CD4-positive, CD25-positive, alpha-beta regulatory T cell (primary cell): Measurements from ENCODE around the gene ACSL1. TPM values are rescaled to one million over a fixed set of nuclear protein-coding genes. Genes with fewer than 3 reads are reported as not detected.

Experiments
- ATAC-seq, 2 donors: fragments of 150-1000 bp; cut with Tn5 transposase; one replicate each; pipeline ENCODE4 v1.10.0; 2021; ENCODE audit warnings: low read depth in 2 of 2, moderate number of reproducible peaks in 2 of 2, moderate library complexity in 1 of 2
- DNase-seq, 3 donors: peaks; one replicate each; pipeline versions ENCODE4 v3.0.0 to v3.0.0-alpha.2; 2012 to 2022; ENCODE audit warnings: mixed read lengths in 1 of 3
- H3K27ac ChIP-seq: one replicate; pipeline ENCODE4 v1.7.0; 2013; ENCODE audit warnings: mild to moderate bottlenecking, low read length; ENCODE audit not compliant: insufficient read depth, poor library complexity, severe bottlenecking
- H3K27me3 ChIP-seq: one replicate; pipeline ENCODE4 v1.7.0; 2013; ENCODE audit warnings: low read length; ENCODE audit not compliant: control insufficient read depth, insufficient read depth
- H3K36me3 ChIP-seq: one replicate; pipeline ENCODE4 v1.7.0; 2013; ENCODE audit warnings: mild to moderate bottlenecking, low read length, moderate library complexity; ENCODE audit not compliant: control insufficient read depth, insufficient read depth
- H3K4me1 ChIP-seq: 2 replicates; pipeline ENCODE4 v1.7.0; 2013; ENCODE audit warnings: mild to moderate bottlenecking, low read length; ENCODE audit not compliant: insufficient read depth, control insufficient read depth, poor library complexity, severe bottlenecking
- H3K4me3 ChIP-seq: one replicate; pipeline ENCODE4 v1.7.0; 2013; ENCODE audit warnings: low read depth, mild to moderate bottlenecking, low read length, moderate library complexity
- H3K9me3 ChIP-seq, 2 experiments: 1 replicate in 1 of 2; 2 replicates in 1 of 2; pipeline ENCODE4 v1.7.0; 2013; ENCODE audit warnings: low read length in 2 of 2, mild to moderate bottlenecking in 1 of 2, moderate library complexity in 1 of 2; ENCODE audit not compliant: control insufficient read depth in 2 of 2
- H3K27ac Mint-ChIP-seq, 3 donors: one replicate each; pipeline ENCODE4 v1.8.0; 2020 to 2022; ENCODE audit warnings: mild to moderate bottlenecking in 3 of 3, mixed read lengths in 3 of 3, moderate library complexity in 2 of 3
- H3K27me3 Mint-ChIP-seq: one replicate; pipeline ENCODE4 v1.8.0; 2022; ENCODE audit warnings: mild to moderate bottlenecking, mixed read lengths
- H3K36me3 Mint-ChIP-seq: one replicate; pipeline ENCODE4 v1.8.0; 2020; ENCODE audit warnings: mixed read lengths
- H3K4me1 Mint-ChIP-seq, 4 donors: one replicate each; pipeline ENCODE4 v1.8.0; 2020 to 2022; ENCODE audit warnings: mixed read lengths in 4 of 4, mild to moderate bottlenecking in 1 of 4
- H3K4me3 Mint-ChIP-seq, 4 donors: one replicate each; pipeline ENCODE4 v1.8.0; 2020 to 2022; ENCODE audit warnings: mild to moderate bottlenecking in 4 of 4, mixed read lengths in 4 of 4, moderate library complexity in 3 of 4
- H3K9me3 Mint-ChIP-seq, 7 donors: one replicate each; pipeline ENCODE4 v1.8.0; 2020 to 2022; ENCODE audit warnings: mixed read lengths in 7 of 7, mild to moderate bottlenecking in 3 of 7, moderate library complexity in 2 of 7
- polyA plus RNA-seq, 4 donors: library from polyadenylated mRNA; unstranded; fragments of 300-500 nt; fragmentation: Illumina TruSeq; gene quantifications; one replicate each; pipeline ENCODE4 v1.2.3, GENCODE V29; 2021
- total RNA-seq: library from RNA; stranded (reverse); gene quantifications from one replicate; pipeline ENCODE4 v1.2.3, GENCODE V29; 2022

ACSL1 gene
- total and polyA plus RNA-seq, 5 donors from 2014 or later = 6.8 to 21.0 (median 9.4) TPM

DNA sequence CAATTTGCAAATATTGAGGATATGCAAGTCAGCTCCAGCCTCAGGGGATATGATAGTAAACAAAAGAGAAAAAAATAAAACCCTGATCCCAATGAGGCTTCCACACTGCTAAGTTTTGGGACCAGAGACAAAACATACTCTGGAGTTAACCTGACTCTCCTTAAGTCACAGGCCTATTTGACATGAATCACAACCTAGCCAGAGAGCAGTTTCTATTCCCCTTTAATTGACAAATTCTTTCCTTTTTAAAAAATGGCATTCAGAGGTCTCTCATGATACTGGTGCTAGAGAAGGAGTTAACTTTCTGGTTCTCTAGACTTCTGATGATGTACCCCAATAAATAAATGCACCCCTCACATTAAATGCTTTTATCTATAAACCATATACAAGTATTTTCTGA is 8.8 kb downstream of the ACSL1 start:
- Mint-ChIP-seq H3K4me1 (peaks cover 19 to 56% (median 33%) of the 10 kb centered on the region in 4 donors), H3K27ac (no peak overlapping the region), H3K9me3 (no peaks in the 10 kb centered on the region), H3K4me3 (no peak overlapping the region), H3K36me3 (no peaks in the 10 kb centered on the region), H3K27me3 (no peaks in the 10 kb centered on the region)
- H3K27me3 ChIP-seq = no peaks in the 10 kb centered on the region
- H3K4me1 ChIP-seq = peaks cover 18% of the 10 kb centered on the region
- no peak overlapping the region for H3K27ac ChIP-seq
- no peaks in the 10 kb centered on the region for H3K9me3 ChIP-seq
- ATAC-seq (no peak), DNase-seq (no peak)
- no peak overlapping the region for H3K4me3 ChIP-seq
- no peaks in the 10 kb centered on the region for H3K36me3 ChIP-seq

GRCh38 chr4:184815046-184815877 is 10.5 kb downstream of the ACSL1 start:
- Mint-ChIP-seq H3K9me3 (no peaks in the 10 kb centered on the region), H3K27ac (peak overlapping the region in 2 of 3 donors; percentile 62 to 92), H3K4me3 (no peak overlapping the region), H3K36me3 (peaks cover 4% of the 10 kb centered on the region), H3K4me1 (peaks cover 11 to 57% (median 30%) of the 10 kb centered on the region in 4 donors), H3K27me3 (no peaks in the 10 kb centered on the region)
- peak in 1 of 2 donors; percentile 47 for ATAC-seq
- no peaks in the 10 kb centered on the region for H3K9me3 ChIP-seq
- DNase-seq = no peak
- no peaks in the 10 kb centered on the region for H3K27me3 ChIP-seq
- no peaks in the 10 kb centered on the region for H3K36me3 ChIP-seq
- H3K27ac ChIP-seq = no peak overlapping the region
- peaks cover 18% of the 10 kb centered on the region for H3K4me1 ChIP-seq
- no peak overlapping the region for H3K4me3 ChIP-seq

DNA sequence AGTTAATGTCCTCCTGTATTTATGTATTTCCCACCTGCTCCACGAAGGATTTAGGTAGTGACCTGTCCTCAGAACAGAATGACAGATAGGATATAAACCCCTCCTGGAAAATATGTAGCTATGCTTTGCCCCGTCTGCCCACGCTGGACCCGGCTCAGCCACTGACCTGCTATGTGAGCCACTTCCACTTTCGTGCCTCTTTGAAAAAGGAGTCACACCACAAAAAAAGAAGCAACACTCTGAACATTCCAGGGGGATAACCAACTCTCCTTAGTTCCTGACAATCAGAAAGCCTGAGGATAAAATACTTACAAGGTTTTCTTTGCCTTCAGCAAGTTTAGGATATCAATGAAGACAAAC is 11.1 kb downstream of the ACSL1 start:
- no peak for ATAC-seq
- Histone ChIP-seq H3K27ac (no peak overlapping the region), H3K4me3 (no peak overlapping the region), H3K4me1 (peaks cover 18% of the 10 kb centered on the region), H3K9me3 (no peaks in the 10 kb centered on the region), H3K27me3 (no peaks in the 10 kb centered on the region), H3K36me3 (no peaks in the 10 kb centered on the region)
- no peak for DNase-seq
- Mint-ChIP-seq H3K4me3 (no peak overlapping the region), H3K4me1 (peaks cover 11 to 54% (median 29%) of the 10 kb centered on the region in 4 donors), H3K27ac (peak overlapping the region in 1 of 3 donors; percentile 92), H3K9me3 (no peaks in the 10 kb centered on the region), H3K36me3 (peaks cover 4% of the 10 kb centered on the region), H3K27me3 (no peaks in the 10 kb centered on the region)

DNA sequence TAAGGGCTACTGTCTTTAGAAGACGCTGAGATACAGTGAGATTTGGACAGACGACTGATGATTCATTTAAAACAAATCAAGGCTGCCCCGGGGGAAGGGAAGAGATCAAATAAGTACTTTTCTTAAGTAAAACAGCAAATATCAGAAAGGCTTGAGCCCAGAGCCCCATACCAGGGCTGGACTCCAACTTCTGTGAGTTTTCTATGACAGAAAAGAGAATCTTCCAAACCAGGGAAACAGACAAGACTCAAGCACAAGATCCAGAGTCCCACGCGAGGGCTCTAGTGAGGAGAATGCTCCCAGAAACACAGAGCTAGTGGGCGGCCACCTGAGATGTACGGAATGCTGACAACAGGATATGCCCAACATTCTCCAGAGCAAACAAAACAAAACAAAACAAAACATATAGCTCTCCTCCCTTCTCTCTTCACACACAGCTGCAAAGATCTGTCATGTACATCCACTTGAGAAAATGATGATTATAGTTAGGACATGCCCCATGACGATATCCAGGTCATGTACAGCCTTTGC is 13.1 kb downstream of the ACSL1 start:
- Histone ChIP-seq H3K4me3 (no peak overlapping the region), H3K9me3 (no peaks in the 10 kb centered on the region), H3K36me3 (no peaks in the 10 kb centered on the region), H3K27ac (no peak overlapping the region), H3K27me3 (no peaks in the 10 kb centered on the region), H3K4me1 (peaks cover 7% of the 10 kb centered on the region)
- ATAC-seq (no peak), DNase-seq (no peak)
- Mint-ChIP-seq H3K4me3 (no peak overlapping the region), H3K27me3 (no peaks in the 10 kb centered on the region), H3K36me3 (peaks cover 4% of the 10 kb centered on the region), H3K4me1 (peaks cover 10 to 47% (median 25%) of the 10 kb centered on the region in 4 donors), H3K27ac (peak overlapping the region in 1 of 3 donors; percentile 54), H3K9me3 (no peaks in the 10 kb centered on the region)

DNA sequence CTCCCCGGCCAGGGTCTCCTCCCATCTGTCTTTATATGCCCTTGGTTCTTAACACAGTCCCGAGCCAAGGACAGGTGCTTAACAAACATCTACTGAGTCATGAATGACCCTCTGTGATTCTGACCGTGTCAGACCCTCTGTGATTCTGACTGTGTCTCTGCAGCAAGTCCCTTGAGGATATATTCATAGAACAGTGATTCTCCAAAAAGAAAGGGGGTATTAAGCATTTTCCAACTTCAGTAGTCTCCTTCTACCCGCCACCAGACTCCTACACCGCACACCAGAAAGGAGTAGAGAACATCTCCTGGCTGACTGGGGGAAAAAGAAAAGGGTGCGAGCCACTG is 13.6 kb downstream of the ACSL1 start:
- H3K27me3 ChIP-seq = no peaks in the 10 kb centered on the region
- peaks cover 8 to 43% (median 22%) of the 10 kb centered on the region in 4 donors for H3K4me1 Mint-ChIP-seq
- DNase-seq (no peak), ATAC-seq (no peak)
- no peaks in the 10 kb centered on the region for H3K9me3 Mint-ChIP-seq
- H3K4me3 Mint-ChIP-seq = no peak overlapping the region
- H3K27ac Mint-ChIP-seq = peak overlapping the region in 2 of 3 donors; percentile 48 to 54
- H3K9me3 ChIP-seq = no peaks in the 10 kb centered on the region
- no peak overlapping the region for H3K4me3 ChIP-seq
- H3K36me3 ChIP-seq = no peaks in the 10 kb centered on the region
- H3K4me1 ChIP-seq = peaks cover 6% of the 10 kb centered on the region
- no peaks in the 10 kb centered on the region for H3K27me3 Mint-ChIP-seq
- H3K36me3 Mint-ChIP-seq = peaks cover 4% of the 10 kb centered on the region
- no peak overlapping the region for H3K27ac ChIP-seq

DNA sequence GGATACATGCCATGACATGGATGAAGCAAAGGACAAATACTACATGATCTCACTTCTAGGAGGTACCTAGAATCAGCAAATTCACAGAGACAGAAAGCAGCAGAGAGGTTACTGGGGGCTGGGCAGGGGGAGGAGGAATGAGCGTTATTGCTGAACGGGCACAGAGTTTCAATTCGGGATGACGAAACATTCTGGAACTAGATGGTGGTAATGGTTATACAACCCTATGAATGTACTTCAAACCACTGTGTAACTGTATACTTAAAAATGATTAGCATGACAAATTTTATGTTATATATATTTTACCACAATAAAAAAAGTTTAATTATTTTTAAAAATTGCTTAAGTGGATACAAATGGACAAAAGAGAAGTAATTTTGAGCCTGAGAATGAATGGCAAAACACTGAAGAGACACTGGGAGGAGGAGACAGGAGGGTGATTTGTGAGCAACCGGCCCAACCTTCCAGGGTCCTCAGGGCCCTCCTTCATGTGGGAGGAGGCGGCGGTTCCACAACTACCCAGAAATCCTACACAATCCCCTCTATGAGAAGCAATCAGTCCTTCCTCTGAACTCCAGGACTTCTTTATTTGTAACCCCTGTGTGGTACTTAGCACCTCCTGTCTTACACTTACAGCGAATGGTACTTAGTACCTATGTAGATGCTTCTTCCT is 14.1 kb downstream of the ACSL1 start:
- H3K4me1 ChIP-seq = peaks cover 6% of the 10 kb centered on the region
- H3K27ac Mint-ChIP-seq = peak overlapping the region in 1 of 3 donors; percentile 48

DNA sequence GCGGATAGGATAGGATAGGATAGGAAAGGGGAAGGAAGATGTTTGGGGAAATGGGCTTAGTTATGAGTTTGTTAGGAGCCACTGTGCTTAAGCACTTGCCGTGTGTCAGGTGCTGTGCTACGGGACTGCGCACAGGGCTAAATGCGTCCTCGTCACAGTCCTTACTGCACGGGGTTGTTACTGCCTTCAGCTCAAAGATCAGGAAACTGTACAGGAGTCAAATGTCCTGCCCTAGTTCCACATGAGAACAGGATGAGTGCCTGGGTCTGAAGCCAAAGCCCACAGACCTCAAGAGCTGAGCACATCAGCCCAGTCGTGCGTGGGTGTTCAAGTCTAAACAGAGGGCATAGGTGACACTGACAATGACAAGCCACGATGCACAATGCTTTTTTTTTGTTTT is 15.0 kb downstream of the ACSL1 start:
- DNase-seq = no peak
- peaks cover 6% of the 10 kb centered on the region for H3K4me1 ChIP-seq
- H3K4me1 Mint-ChIP-seq = peaks cover 9 to 42% (median 22%) of the 10 kb centered on the region in 4 donors
- H3K27me3 Mint-ChIP-seq = no peaks in the 10 kb centered on the region
- no peaks in the 10 kb centered on the region for H3K36me3 ChIP-seq
- peak overlapping the region in 1 of 3 donors; percentile 49 for H3K27ac Mint-ChIP-seq
- no peaks in the 10 kb centered on the region for H3K9me3 Mint-ChIP-seq
- H3K4me3 Mint-ChIP-seq = no peak overlapping the region
- no peak overlapping the region for H3K4me3 ChIP-seq
- no peaks in the 10 kb centered on the region for H3K9me3 ChIP-seq
- H3K27me3 ChIP-seq = no peaks in the 10 kb centered on the region
- peaks cover 4% of the 10 kb centered on the region for H3K36me3 Mint-ChIP-seq
- H3K27ac ChIP-seq = no peak overlapping the region
- ATAC-seq = no peak

More for the DNA sequence above, 14.1 kb downstream of the ACSL1 start:
- Mint-ChIP-seq H3K36me3 (peaks cover 4% of the 10 kb centered on the region), H3K4me1 (peaks cover 8 to 40% (median 20%) of the 10 kb centered on the region in 4 donors), H3K4me3 (no peak overlapping the region), H3K9me3 (no peaks in the 10 kb centered on the region), H3K27me3 (no peaks in the 10 kb centered on the region)
- H3K27ac ChIP-seq = no peak overlapping the region
- H3K9me3 ChIP-seq = no peaks in the 10 kb centered on the region
- DNase-seq = no peak
- no peak overlapping the region for H3K4me3 ChIP-seq
- H3K27me3 ChIP-seq = no peaks in the 10 kb centered on the region
- no peaks in the 10 kb centered on the region for H3K36me3 ChIP-seq
- no peak for ATAC-seq
